HCT116 (cell line): ENCODE measurements around the gene CETP. TPM values are rescaled to one million over a fixed set of nuclear protein-coding genes. Genes with fewer than 3 reads are reported as not detected.

Experiments
- ATAC-seq: fragments of 200-7000 bp; cut with Tn5 transposase; 2 replicates; pipeline ENCODE4 v1.9.1; 2020; ENCODE audit warnings: mild to moderate bottlenecking, moderate library complexity
- BruUV-seq: library from RNA; stranded (reverse); fragments of 400-500 nt; replicated peaks from 2 replicates; lab custom pipeline; 2021; lab: Mats Ljungman, UMichigan
- CTCF ChIA-PET: fragments of 300-600 bp; sonication (Branson Sonifier 250); formaldehyde crosslinking; loops from one replicate; lab custom pipeline; 2021; ENCODE audit warnings: antibody characterized with exemption; lab: Charles Lee
- POLR2A ChIA-PET: fragments of 300-600, 350-600 bp; sonication (Branson Sonifier 250); formaldehyde crosslinking; loops from one replicate; lab custom pipeline; 2021; ENCODE audit warnings: antibody characterized with exemption; lab: Charles Lee
- RAD21 ChIA-PET, 2 experiments: fragments of 300-600 bp; sonication (Branson Sonifier 250); formaldehyde crosslinking; loops; one replicate each; lab custom pipeline; 2023; ENCODE audit warnings: low total read pairs in 2 of 2; ENCODE audit not compliant: uncharacterized antibody in 2 of 2, unreplicated experiment in 2 of 2, low non-redundant PET in 1 of 2; lab: Charles Lee
- DNase-seq: peaks from one replicate; pipeline ENCODE4 v3.0.0-alpha.2; 2010; ENCODE audit warnings: low read depth, low spot score
- H2AFZ ChIP-seq: fragments of 200-600 bp; shearing (Covaris generic), sonication (generic); 2 replicates; pipeline ENCODE4 v1.6.1; 2017; ENCODE audit warnings: low read depth, mixed run types, mixed read lengths, antibody characterized with exemption, low read length; ENCODE audit not compliant: poor library complexity, severe bottlenecking
- H3K27ac ChIP-seq: 2 replicates; pipeline ENCODE4 v1.5.1; 2012; ENCODE audit warnings: low read depth, low read length
- H3K27me3 ChIP-seq: fragments of 200-600 bp; sonication (generic); 2 replicates; pipeline ENCODE4 v1.6.1; 2016; ENCODE audit warnings: mixed run types, low read length, mixed read lengths; ENCODE audit not compliant: insufficient read depth
- H3K36me3 ChIP-seq, 2 experiments: fragments of 200-500 bp in 1 of 2; fragments of 200-600 bp in 1 of 2; sonication (Bioruptor generic) in 1 of 2; sonication (generic) in 1 of 2; 2 replicates each; pipeline versions ENCODE4 v1.5.1 to v1.6.1; 2014 to 2016; ENCODE audit warnings: low read length in 2 of 2, inconsistent platforms in 1 of 2, mixed read lengths in 1 of 2, mixed run types in 1 of 2; ENCODE audit not compliant: insufficient read depth in 2 of 2, control insufficient read depth in 1 of 2
- H3K4me1 ChIP-seq, 2 experiments: fragments of 200-600 bp in 1 of 2; sonication (generic) in 1 of 2; 2 replicates each; pipeline versions ENCODE4 v1.5.1 to v1.6.1; 2012 to 2017; ENCODE audit warnings: low read length in 2 of 2, inconsistent platforms in 1 of 2, mild to moderate bottlenecking in 1 of 2, mixed read lengths in 1 of 2, mixed run types in 1 of 2, moderate library complexity in 1 of 2; ENCODE audit not compliant: insufficient read depth in 2 of 2, control insufficient read depth in 1 of 2
- H3K4me2 ChIP-seq: fragments of 200-600 bp; sonication (generic); 2 replicates; pipeline ENCODE4 v1.6.1; 2017; ENCODE audit warnings: mixed run types, low read length, mixed read lengths
- H3K4me3 ChIP-seq, 2 experiments: fragments of 200-600 bp in 1 of 2; sonication (generic) in 1 of 2; replicated peaks in 1 of 2; 2 replicates each; pipeline ENCODE4 v1.5.1; 2011 to 2016; ENCODE audit warnings: low read length in 2 of 2, control low read depth in 1 of 2, low read depth in 1 of 2, mild to moderate bottlenecking in 1 of 2, mixed read lengths in 1 of 2, mixed run types in 1 of 2
- H3K79me2 ChIP-seq: fragments of 200-600 bp; sonication (generic); 2 replicates; pipeline ENCODE4 v1.6.1; 2017; ENCODE audit warnings: mild to moderate bottlenecking, mixed run types, low read length, moderate library complexity, mixed read lengths; ENCODE audit not compliant: insufficient read depth
- H3K9ac ChIP-seq: fragments of 200-600 bp; sonication (generic); 2 replicates; pipeline ENCODE4 v1.6.1; 2016; ENCODE audit warnings: low read length, mixed read lengths
- H3K9me2 ChIP-seq: fragments of 200-600 bp; sonication (generic), shearing (Covaris generic); 2 replicates; pipeline ENCODE4 v1.6.1; 2017; ENCODE audit warnings: mixed run types, mild to moderate bottlenecking, moderate library complexity; ENCODE audit not compliant: insufficient read depth
- H3K9me3 ChIP-seq, 2 experiments: fragments of 200-500 bp in 1 of 2; fragments of 200-600 bp in 1 of 2; sonication (Bioruptor generic) in 1 of 2; sonication (generic) in 1 of 2; 2 replicates each; pipeline ENCODE4 v1.6.1; 2014 to 2017; ENCODE audit warnings: low read length in 2 of 2, mixed read lengths in 2 of 2, inconsistent platforms in 1 of 2, low read depth in 1 of 2, mild to moderate bottlenecking in 1 of 2, mixed run types in 1 of 2, moderate library complexity in 1 of 2; ENCODE audit not compliant: control insufficient read depth in 1 of 2, insufficient read depth in 1 of 2
- H4K20me1 ChIP-seq: fragments of 200-600 bp; sonication (generic), shearing (Covaris generic); 2 replicates; pipeline ENCODE4 v1.6.1; 2017; ENCODE audit warnings: mixed run types, mild to moderate bottlenecking, moderate library complexity; ENCODE audit not compliant: insufficient read depth
- CEBPB ChIP-seq: IDR thresholded peaks from 2 replicates; pipeline ENCODE4 v1.6.1; 2012; ENCODE audit warnings: low read depth
- EZH2 ChIP-seq: fragments of 200-600 bp; sonication (generic); IDR thresholded peaks from 2 replicates; pipeline ENCODE4 v1.6.1; 2017; ENCODE audit warnings: antibody characterized with exemption, mixed run types
- POLR2AphosphoS5 ChIP-seq: IDR thresholded peaks from 2 replicates; pipeline ENCODE4 v1.6.1; 2011; ENCODE audit warnings: mild to moderate bottlenecking, low read depth, low read length, moderate library complexity
- RAD21 ChIP-seq: IDR thresholded peaks from 2 replicates; pipeline ENCODE4 v1.6.1; 2012; ENCODE audit warnings: low read depth, mild to moderate bottlenecking
- SIN3A ChIP-seq: IDR thresholded peaks from 2 replicates; pipeline ENCODE4 v1.6.1; 2012; ENCODE audit warnings: low read depth
- SP1 ChIP-seq: IDR thresholded peaks from 2 replicates; pipeline ENCODE4 v1.6.1; 2012; ENCODE audit warnings: low read depth
- TCF7L2 ChIP-seq: IDR thresholded peaks from 2 replicates; pipeline ENCODE4 v1.7.0; 2011; ENCODE audit warnings: borderline replicate concordance, inconsistent platforms; ENCODE audit not compliant: insufficient read depth, insufficient read length; ENCODE audit errors: extremely low read depth
- YY1 ChIP-seq: IDR thresholded peaks from 2 replicates; pipeline ENCODE4 v1.6.1; 2011; ENCODE audit warnings: low read length, low read depth, moderate library complexity, mild to moderate bottlenecking; ENCODE audit not compliant: insufficient replicate concordance; ENCODE audit errors: extremely low read depth
- intact Hi-C: fragments of 100-400 bp; cut with micrococcal nuclease; formaldehyde crosslinking; loops from 2 replicates; pipeline ENCODE4 v1.10.0; 2022
- total RNA-seq: library from RNA; stranded (reverse); gene quantifications from one replicate; pipeline ENCODE4 v1.2.1, GENCODE V29; 2021; ENCODE audit not compliant: unreplicated experiment
- TF ChIP-seq, protein P1 (sequence below), 3 experiments: fragments of 200-600 bp in 1 of 3; sonication (generic) in 1 of 3; IDR thresholded peaks in 2 of 3; conservative IDR thresholded peaks in 1 of 3; 2 replicates each; pipeline ENCODE4 v1.5.1; 2012 to 2017; ENCODE audit warnings: low read depth in 2 of 3, low read length in 2 of 3, antibody characterized with exemption in 1 of 3, borderline replicate concordance in 1 of 3, control low read depth in 1 of 3, mild to moderate bottlenecking in 1 of 3, mixed read lengths in 1 of 3, mixed run types in 1 of 3, moderate library complexity in 1 of 3; ENCODE audit not compliant: insufficient read depth in 1 of 3
- TF ChIP-seq, protein P2 (sequence below): IDR thresholded peaks from 2 replicates; pipeline ENCODE4 v1.6.1; 2012

CETP gene
- total RNA-seq, 1 experiment from 2014 or later, result not detected

DNA sequence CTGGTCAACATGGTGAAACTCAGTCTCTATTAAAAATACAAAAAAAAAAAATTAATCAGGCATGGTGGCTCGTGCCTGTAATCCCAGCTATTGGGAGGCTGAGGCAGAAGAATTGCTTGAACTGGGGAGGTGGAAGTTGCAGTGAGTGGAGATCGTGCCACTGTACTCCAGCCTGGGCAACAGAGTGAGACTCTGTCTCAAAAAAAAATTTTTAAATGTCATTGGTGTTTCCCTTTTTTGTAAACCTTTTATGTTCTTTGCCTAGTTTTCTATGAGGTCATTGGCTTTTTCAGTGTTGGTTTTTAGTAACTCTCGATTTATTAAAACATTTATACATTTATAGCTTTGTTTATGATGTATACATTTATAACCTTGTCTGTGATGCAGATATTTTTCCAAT, 45.8 kb downstream of the CETP start (continued):
- TF ChIP-seq SP1 (no peak), EZH2 (no peak)
- TF ChIP-seq, all 23 proteins: peak for 0

DNA sequence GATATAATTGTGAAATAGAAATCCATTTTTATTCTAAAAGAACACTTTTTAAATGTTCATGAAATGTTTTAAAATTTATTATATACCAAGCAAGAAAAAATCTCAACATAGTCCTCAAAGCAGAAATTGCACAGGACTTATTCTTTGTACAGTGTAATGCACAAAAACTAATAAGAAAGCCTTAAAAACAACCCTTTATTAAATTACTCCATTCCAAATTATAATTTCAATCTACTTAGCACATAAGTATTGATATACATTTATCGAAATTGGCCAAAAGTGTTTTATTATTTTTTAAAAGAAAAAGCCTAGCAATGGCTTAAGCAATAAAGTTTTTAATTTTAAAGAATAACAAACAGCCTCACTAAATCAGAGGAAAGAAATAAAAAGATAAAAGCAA, 46.7 kb downstream of the CETP start:
- Histone ChIP-seq H3K9me2 (no peaks in the 10 kb centered on the region), H3K27ac (no peak overlapping the region), H3K79me2 (no peaks in the 10 kb centered on the region), H3K4me2 (no peak overlapping the region), H3K9me3 (no peaks in the 10 kb centered on the region), H3K27me3 (no peaks in the 10 kb centered on the region), H3K4me3 (no peak overlapping the region), H3K9ac (no peak overlapping the region), H3K36me3 (no peaks in the 10 kb centered on the region), H4K20me1 (no peaks in the 10 kb centered on the region), H2AFZ (no peak overlapping the region), H3K4me1 (peaks cover 0 to 13% of the 10 kb centered on the region in 2 experiments; a peak in 2 of 4 replicates)
- ATAC-seq (no peak), DNase-seq (no peak)
- CTCF ChIA-PET, result no interaction called here
- no TSS peak for BruUV-seq
- TF ChIP-seq RAD21 (no peak), POLR2AphosphoS5 (no peak), CEBPB (no peak), SIN3A (no peak), TCF7L2 (no peak), YY1 (no peak)
- TF ChIP-seq, protein P1, sequence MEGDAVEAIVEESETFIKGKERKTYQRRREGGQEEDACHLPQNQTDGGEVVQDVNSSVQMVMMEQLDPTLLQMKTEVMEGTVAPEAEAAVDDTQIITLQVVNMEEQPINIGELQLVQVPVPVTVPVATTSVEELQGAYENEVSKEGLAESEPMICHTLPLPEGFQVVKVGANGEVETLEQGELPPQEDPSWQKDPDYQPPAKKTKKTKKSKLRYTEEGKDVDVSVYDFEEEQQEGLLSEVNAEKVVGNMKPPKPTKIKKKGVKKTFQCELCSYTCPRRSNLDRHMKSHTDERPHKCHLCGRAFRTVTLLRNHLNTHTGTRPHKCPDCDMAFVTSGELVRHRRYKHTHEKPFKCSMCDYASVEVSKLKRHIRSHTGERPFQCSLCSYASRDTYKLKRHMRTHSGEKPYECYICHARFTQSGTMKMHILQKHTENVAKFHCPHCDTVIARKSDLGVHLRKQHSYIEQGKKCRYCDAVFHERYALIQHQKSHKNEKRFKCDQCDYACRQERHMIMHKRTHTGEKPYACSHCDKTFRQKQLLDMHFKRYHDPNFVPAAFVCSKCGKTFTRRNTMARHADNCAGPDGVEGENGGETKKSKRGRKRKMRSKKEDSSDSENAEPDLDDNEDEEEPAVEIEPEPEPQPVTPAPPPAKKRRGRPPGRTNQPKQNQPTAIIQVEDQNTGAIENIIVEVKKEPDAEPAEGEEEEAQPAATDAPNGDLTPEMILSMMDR (IDR thresholded peaks at IDR 0.05 in 2 of 3, conservative IDR thresholded peaks at IDR 0.05 in 1 of 3; ENCODE audit: borderline replicate concordance in 1 of 3, insufficient read depth in 1 of 3, low read depth in 2 of 3, low read length in 2 of 3), result no peak
- TF ChIP-seq, protein P2, sequence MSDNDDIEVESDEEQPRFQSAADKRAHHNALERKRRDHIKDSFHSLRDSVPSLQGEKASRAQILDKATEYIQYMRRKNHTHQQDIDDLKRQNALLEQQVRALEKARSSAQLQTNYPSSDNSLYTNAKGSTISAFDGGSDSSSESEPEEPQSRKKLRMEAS, result no peak
- POLR2A ChIA-PET, result no interaction called here
- intact Hi-C loops, result no loop called here
- RAD21 ChIA-PET, result no interaction called here
